Measurements from ENCODE around the gene TTLL10.
"Not testable (repeated sequence)": the region's sequence is repeated elsewhere in the genome, so short reads cannot be mapped to it uniquely, and the experiment has no call there.

Gene TTLL10

DNA sequence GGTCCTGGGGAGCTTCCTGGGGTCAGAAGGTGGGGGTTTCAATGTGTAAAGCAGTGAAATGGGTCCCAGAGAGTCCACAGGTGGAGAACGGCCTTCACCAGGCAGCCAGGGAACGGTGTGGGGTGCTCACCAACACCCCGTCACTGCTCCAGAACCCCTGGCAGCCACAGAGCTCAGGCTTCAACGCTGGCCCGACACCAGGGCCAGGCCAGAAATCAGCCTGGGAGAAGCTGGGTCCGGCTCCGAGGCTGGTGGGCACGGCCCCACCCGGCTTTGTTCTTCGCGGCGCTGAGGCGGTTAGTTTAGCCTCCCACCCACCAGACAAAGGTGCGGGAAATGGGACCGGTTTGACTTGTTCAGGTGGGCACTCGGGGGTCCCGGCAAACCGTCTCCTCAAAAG lies 33.0 kb upstream of the TTLL10 start:
- in situ Hi-C loops (cut with HindIII; ENCODE audit: low sequenced_read_pairs) = no loop called here

DNA sequence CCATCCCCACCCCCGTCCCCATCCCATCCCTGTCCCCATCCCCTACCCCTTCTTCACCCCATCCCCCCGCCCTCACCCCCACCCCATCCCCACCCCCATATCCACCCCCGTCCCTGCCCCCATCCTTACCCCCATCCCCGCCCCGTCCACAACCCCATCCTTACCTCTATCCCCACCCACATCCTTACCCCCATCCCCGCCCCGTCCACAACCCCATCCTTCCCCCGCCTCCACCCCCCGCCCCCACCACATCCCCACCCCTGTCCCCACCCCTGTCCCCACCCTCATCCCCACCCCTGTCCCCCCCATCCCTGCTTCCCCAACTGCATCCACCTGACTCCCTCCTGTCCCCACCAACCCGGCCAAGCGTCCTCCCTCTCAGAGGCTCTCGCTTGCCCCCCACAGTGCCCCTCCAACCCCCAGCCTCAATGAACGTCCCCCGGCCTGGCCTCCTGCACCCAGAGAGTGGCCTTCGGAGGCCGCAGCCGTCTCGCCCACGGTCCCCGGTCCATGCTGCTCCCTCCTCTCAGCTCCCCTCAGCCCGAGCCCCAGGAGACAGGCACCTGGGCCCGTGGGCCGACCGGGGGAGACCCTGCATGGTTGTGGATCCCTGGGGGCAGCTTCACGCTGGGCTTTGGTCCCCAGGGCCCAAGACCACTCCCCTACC lies 32.3 kb upstream of the TTLL10 start:
- in situ Hi-C loops (cut with HindIII; ENCODE audit: low sequenced_read_pairs) = no loop called here

DNA sequence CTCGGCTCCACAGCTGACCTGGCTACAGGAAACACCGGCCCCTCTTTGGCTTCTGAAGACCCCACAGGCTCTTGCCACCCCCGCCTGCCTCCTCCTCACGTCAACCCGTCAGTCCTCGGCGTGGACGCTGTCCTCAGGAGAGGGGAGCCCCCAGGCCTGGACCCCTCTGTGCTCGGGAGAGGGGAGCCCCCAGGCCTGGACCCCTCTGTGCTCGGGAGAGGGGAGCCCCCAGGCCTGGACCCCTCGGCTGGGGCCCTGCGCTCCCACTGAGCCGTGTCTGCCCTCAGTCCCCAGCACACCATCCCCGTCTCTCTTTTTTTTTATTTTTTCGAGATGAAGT lies 31.8 kb upstream of the TTLL10 start:
- in situ Hi-C loops (cut with HindIII; ENCODE audit: low sequenced_read_pairs) = no loop called here

DNA sequence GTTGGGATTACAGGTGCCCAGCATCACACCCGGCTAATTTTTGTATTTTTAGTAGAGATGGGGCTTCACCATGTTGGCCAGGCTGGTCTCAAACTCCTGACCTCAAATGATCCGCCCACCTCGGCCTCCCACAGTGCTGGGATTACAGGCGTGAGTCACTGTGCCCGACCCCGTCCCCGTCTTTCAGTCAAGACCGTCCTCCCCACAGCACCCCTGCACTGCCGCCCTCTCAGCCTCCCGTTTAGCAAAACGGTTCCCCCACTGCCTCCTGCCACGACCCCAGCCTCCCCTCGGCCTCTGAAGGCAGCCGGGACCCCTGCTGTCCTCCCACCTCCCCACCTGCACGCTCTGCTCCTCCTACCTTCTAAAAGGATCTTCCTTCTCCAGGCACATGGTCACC lies 31.3 kb upstream of the TTLL10 start:
- in situ Hi-C loops (cut with HindIII; ENCODE audit: low sequenced_read_pairs) = not testable (repeated sequence)

DNA sequence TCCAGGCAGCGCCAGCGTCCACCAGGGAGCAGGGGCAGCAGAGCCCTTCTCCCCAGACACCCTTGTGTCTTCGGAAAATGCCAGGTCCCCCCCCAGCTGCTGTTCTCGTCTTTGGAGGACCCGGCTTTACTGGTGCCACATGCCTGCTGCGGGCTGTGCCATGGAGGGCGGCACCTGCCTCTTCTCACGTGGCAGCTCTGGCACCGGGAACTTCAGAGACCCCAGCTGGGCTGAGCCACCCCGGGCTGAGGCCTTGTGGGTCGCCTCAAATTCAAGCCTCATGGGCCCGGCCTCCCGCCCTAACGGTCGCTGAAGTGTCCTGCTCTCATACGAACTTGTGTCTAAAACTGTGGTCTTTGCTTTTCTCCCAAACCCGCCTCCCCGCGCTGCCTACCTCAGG lies 30.8 kb upstream of the TTLL10 start:
- in situ Hi-C loops (cut with HindIII; ENCODE audit: low sequenced_read_pairs) = no loop called here

DNA sequence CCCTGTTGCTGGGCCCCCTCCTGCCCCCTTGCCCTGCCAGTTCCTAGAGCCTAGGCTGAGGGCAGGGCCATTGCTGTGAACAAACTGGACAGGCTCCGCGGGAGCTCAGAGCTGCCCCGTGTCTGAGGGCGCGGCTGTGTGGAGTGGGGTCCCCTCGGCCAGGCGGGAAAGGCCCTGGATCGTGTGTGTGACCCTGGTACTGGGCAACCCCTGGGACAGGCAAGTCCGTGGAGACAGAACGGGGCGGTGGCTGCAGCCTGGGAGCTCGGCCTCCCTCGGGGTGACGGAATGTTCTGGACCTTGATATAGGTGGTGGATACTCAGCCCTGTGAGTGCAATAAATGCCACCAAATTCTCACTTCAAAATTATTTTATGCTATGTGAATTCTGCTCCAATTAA lies 30.0 kb upstream of the TTLL10 start:
- in situ Hi-C loops (cut with HindIII; ENCODE audit: low sequenced_read_pairs) = no loop called here

DNA sequence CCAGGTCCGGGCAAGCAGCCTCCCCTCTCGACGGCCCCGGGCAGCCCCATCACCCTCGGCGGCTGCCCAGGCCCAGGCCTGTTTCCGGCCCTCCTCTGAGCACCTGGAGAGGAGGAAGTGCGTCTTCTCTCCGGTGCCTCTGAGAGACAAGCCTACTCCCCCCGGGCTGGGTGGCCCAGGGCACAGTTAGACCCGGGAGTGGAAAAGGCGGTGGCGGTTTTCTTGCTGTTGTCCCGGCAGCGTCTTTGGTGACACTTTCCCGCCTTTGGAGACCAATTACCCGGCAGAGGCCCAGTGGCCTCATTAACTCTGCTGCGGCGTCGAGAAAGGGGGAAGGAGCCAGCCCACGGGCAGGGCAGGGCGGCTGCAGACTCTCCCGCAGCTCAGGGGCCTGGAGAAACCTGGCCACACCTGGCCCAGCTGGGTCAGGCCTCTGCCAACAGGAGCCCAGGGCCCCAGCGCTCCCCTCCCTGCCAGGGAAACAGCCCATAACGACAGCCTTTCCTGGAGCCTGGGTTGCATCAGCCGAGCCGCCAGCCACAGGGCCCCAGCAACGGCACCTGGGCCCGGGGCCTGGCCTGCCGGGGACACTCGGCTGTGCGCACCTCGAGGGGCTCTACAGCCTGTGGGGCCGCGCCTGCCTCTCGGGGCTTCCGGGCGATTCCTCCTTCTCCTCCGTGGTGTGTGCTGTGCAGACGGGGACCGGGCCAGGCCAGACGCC lies 29.4 kb upstream of the TTLL10 start:
- in situ Hi-C loops (cut with HindIII; ENCODE audit: low sequenced_read_pairs) = no loop called here

DNA sequence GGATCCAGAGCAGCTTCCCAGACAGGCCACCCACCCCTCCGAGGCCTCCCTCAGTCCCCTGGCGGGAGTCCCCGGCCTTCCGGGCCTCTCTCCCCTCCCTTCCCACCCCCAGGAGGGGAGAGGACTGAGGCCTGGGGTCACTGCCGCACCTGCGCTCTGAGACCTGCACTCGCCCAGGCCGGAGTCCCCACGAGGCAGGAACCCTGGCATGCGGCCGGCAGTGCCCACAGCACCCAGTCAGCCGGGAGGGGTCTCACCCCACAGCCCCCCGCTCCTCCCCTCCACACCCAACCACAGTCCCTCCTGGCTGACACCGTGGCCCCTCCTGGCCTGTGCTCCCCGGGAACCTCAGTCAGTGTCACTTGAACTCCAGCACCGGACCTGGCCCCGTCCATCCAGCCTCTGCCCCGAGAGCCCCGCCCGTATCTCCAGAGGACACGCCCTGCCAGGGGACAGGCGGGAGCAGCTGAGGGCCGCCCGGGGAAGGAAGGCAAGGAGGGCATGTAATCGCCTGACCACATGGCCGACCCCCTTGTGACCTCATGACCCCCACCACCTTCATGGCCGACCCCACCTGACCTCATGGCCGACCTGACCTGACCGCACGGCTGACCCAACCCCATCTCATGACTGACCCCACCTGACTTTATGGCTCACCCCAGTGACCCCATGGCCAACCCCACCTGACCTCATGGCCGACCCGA lies 28.7 kb upstream of the TTLL10 start:
- in situ Hi-C loops (cut with HindIII; ENCODE audit: low sequenced_read_pairs) = no loop called here

DNA sequence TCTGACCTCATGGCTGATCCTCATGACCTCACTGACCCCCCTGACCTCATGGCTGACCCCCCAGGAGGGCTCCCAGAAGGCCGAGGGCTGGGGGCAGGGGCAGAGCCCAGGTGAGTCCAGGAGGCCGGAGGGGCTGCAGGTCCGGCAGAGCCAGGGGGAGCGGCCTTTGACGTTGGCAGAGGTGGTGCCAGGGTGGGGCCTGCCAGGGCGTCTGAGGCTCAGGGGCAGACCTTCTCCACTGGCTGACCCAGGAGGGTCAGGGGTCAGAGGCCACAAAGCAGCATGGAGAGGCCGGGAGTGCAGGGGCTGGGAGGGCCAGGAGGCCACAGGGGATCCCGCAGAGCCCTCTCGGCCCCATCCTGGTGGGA lies 28.1 kb upstream of the TTLL10 start:
- in situ Hi-C loops (cut with HindIII; ENCODE audit: low sequenced_read_pairs) = no loop called here

DNA sequence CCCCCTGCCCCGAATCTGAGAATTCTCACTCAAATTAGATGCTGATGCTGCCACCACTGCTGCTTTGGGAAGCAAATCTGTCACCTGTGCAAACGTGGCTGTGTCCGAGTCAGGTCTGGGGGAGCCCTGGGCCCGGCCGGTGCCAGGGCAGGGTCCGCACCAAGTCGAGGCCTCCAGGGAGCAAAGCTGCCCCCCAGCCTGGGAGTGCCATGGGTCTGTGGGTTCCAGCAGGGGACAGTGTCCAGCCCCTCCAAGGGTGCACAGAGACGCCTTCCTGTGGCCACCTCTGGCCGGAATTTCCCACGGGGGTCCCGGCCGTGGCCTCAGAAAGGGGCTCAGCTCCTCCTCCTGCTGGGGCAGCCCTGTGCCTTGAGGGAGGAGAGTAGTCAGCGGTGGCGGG lies 27.7 kb upstream of the TTLL10 start:
- in situ Hi-C loops (cut with HindIII; ENCODE audit: low sequenced_read_pairs) = no loop called here

DNA sequence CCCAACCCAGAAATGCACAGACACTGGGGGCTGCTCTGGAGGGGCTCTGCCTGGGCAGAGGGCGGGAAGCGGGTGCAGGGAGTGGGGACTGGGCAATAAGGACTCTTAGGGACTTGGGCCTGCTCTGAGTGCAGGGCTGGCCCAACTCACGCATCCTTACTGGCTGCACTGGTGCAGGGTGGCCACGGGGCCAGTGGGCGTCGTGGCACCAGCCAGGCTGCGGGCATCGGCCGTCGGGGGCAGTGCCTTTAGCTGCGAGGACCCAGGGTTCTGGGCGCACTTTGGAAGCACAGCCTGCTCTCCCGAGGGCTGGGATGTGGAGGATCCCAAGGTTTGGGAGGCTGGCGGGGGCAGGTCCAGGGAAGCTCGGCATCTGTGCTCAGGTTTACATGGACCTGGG lies 27.1 kb upstream of the TTLL10 start:
- in situ Hi-C loops (cut with HindIII; ENCODE audit: low sequenced_read_pairs) = no loop called here

DNA sequence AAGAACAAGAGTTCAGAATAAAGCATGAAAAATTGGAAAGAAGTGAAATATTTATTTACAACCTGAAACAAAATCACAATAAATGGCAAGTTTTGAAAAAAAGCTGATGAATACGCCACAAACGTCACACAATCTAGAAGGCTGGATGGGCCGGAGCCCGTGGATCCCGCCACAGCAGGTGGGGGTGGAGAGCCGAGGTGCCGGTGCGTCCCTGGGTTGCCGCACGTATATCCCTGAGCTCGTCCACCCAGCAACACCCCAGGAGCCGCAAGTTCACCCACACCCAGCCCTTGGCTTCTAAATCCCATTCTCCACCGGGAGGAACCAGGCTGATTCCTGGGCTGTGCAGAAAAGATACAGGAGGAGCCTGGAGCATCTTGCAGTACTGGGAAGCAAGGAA lies 25.6 kb upstream of the TTLL10 start:
- in situ Hi-C loops (cut with HindIII; ENCODE audit: low sequenced_read_pairs) = no loop called here

DNA sequence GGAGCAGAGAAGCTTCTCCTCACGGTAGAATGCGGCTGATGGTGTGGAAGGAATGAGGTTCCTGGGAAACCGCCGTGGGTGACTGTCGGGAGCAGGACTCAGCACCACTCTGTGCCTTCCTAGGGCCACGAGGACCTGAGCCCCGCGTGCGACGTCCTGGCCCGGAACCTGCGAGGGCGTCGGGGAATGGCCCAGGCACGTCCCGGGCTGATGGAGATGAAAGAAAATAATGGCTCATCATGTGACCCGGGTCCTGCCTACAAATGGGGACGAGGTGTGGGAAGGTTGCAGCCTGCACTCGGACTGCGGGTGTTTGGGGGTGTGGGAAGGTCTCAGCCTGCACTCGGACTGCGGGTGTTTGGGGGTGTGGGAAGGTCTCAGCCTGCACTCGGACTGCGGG lies 25.1 kb upstream of the TTLL10 start:
- in situ Hi-C loops (cut with HindIII; ENCODE audit: low sequenced_read_pairs) = no loop called here

DNA sequence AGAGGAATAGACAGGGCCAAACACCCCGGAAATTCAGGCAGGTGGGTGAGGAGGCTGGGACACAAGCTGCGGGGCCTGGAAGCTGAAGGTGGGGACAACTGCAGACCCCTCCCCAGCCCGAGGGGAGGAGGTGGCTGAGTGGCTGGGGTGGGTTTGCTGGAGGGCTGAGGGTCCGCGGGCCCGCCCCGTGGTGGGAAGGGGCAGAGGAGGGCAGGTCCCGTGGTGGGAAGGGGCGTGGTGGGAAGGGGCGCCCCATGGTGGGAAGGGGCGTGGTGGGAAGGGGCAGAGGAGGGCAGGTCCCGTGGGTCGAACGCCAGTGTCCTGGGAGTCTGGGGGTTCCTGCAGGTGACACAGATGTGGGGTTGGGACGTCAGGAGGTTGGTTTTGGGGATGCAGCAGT lies 24.3 kb upstream of the TTLL10 start:
- in situ Hi-C loops (cut with HindIII; ENCODE audit: low sequenced_read_pairs) = no loop called here

DNA sequence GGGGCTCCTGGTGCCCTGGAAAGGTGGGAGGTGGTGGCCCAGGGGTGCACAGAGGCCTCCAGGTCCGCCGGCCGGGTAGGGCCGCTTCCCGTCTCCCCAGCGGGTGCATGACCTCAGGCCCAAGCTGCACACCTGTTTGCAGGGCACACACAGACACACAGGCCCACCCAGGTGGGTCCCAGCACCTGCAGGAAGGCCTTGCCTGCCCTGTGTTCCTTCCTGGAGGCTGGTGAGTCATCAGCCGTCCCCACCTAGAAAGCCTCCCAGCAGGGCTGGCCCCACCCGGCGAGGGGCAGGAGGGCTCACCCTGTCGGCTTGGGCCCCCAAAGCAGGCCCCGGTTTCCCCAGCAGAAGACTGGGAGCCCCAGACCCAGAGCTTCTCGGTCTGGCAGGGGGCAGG lies 23.6 kb upstream of the TTLL10 start:
- in situ Hi-C loops (cut with HindIII; ENCODE audit: low sequenced_read_pairs) = no loop called here

DNA sequence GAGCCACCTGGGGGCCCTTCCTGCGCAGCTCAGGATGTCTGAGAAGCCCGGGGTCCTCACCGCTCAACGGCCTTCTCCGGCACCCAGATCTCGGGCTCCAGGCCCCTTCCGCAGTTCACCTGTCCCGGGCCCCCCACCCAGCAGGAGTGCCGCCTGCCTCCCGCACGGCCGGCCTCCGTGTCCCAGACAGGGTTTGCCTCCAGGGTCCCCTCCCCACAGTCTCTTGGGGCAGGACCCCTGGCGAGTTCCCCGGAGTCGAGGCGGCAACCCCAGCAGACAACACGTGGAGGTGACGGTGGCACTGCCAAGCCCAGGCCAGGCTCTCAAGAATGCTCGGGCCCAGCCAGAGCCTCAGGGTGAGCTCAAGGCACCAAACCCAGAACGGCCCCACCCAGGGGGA lies 22.4 kb upstream of the TTLL10 start:
- in situ Hi-C loops (cut with HindIII; ENCODE audit: low sequenced_read_pairs) = no loop called here

DNA sequence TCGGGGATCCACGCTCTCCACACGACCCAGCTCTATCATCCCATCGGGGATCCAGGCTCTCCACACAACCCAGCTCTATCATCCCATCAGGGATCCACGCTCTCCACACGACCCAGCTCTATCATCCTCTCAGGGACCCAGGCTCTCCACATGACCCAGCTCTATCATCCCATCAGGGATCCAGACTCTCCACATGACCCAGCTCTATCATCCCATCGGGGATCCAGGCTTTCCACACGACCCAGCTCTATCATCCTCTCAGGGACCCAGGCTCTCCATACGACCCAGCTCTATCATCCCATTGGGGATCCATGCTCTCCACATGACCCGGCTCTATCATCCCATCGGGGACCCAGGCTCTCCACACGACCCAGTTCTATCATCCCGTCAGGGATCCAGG lies 21.2 kb upstream of the TTLL10 start:
- in situ Hi-C loops (cut with HindIII; ENCODE audit: low sequenced_read_pairs) = not testable (repeated sequence)

DNA sequence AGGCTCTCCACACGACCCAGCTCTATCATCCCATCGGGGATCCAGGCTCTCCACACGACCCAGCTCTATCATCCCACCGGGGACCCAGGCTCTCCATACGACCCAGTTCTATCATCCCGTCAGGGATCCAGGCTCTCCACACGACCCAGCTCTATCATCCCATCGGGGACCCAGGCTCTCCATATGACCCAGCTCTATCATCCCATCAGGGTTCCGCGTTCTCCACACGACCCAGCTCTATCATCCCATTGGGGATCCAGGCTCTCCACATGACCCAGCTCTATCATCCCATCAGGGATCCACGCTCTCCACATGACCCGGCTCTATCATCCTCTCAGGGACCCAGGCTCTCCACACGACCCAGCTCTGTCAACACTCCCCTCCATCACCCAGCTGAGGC lies 20.5 kb upstream of the TTLL10 start:
- in situ Hi-C loops (cut with HindIII; ENCODE audit: low sequenced_read_pairs) = not testable (repeated sequence)

DNA sequence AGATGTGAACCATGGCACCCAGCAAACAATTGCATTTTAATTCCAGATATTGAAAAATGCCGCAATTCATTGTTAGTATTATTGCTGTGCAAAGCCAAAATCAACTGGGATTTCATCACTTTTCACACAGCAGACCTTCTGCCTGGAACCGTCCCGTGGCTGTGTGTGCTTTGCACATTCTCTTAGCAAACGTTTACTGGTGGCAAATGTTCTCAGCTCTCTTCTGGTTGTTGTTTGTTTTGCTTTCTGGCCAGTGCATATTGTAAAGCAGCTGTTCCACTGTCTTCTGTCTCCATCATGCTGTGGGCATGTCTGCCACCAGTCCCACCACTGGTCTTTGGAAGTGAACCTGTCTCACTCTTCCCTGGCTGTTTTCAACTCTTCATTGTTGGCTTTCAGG lies 19.8 kb upstream of the TTLL10 start:
- in situ Hi-C loops (cut with HindIII; ENCODE audit: low sequenced_read_pairs) = no loop called here

DNA sequence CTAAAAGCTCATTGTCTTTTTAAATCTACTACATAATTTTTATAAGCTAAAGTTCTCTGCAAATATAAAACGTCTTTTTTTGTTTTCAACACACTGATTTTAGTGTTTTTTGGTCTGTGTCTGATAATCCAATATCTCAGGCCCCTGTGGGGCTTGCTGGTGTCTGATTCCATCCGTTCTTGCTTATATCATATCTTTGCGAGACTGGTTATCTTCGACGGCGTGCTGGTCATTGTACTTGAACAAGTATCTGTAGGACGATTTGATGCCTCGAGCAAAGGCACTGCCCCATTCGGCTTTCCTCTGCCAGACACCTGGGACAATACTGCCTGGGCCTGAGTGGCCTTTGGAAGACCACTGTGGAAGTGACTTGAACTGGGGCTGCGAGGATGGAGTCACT lies 18.4 kb upstream of the TTLL10 start:
- in situ Hi-C loops (cut with HindIII; ENCODE audit: low sequenced_read_pairs) = no loop called here

DNA sequence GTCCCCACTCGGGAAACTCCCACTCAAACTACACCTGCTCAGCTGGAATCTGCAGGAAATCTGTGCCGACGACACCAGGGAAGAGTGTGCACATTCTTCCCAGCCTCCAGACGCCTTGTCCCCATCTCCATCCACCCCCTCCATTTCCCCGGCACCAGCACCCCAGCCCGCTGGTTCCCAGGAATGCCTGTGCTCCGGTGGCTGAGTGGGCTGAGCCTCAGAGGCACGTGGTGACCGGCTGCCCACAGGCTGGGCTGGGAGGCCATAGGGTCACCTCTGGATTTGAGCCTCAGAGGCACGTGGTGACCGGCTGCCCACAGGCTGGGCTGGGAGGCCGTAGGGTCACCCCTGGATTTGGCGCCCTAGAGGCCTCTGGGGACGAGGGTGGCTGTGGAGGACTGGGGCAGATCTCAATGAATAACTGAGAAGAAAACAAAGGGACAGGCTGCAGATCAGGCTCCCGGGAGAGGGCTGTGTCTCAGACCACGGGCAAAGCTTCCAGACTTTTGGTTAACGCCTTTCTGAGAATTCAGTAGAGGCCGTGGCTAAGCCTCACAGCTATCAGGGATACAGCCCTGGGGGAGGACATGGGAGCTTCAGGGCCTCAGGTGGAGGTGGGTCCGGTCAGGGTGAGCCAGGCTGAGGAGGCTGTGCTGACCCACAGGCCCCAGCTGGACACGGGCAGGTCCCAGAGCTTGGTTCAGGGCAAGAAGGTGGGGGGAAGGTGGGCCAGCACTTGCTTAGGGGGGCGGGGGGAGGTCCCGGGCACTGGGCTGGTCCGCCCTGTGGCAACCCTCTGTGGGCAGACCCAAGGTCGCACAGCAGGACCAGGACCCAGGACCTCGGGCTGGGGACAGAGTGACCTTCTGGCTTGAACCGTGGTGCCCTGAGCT lies 17.3 kb upstream of the TTLL10 start:
- in situ Hi-C loops (cut with HindIII; ENCODE audit: low sequenced_read_pairs) = no loop called here

DNA sequence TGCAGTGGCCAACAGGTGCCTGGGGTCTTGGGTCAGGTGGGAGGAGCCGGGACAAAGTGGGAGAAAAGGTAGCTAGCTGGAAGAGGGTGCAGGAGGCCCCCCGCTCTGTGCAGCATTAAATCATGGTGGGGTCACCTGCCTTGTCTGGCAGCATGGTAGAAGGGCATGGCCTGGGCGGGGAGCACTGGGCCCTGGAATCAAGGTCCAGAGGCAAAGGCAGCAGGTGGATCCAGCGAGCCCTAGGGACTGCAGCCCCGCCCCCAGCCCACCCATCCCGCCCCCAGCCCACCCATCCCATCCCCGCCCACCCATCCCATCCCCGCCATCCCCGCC lies 16.7 kb upstream of the TTLL10 start:
- in situ Hi-C loops (cut with HindIII; ENCODE audit: low sequenced_read_pairs) = no loop called here

All from DLD1 (cell line).